Endothelial cell of umbilical vein (primary cell): ENCODE results near the gene SAT1. TPM values are rescaled to one million over a fixed set of nuclear protein-coding genes. Genes with fewer than 3 reads are reported as not detected.

Source experiments
- BruUV-seq: library from RNA; stranded (reverse); fragments of 400-500 nt; replicated peaks from 2 replicates; lab custom pipeline; 2021; lab: Mats Ljungman, UMichigan
- CTCF ChIA-PET: fragments of 300-600, 350-600 bp; sonication (Branson Sonifier 250); formaldehyde crosslinking; loops from one replicate; lab custom pipeline; 2021; ENCODE audit warnings: antibody characterized with exemption, inconsistent platforms; lab: Charles Lee
- POLR2A ChIA-PET: fragments of 300-600, 350-600 bp; sonication (Branson Sonifier 250); formaldehyde crosslinking; loops from one replicate; lab custom pipeline; 2021; ENCODE audit warnings: antibody characterized with exemption, inconsistent platforms; lab: Charles Lee
- DNase-seq: peaks from one replicate; pipeline ENCODE4 v3.0.0-alpha.2; 2011; ENCODE audit warnings: low read depth, low spot score
- FAIRE-seq: peaks from 2 replicates; lab custom pipeline; 2011; peaks lifted over from hg19 to GRCh38; lab: Jason Lieb, UNC
- H2AFZ ChIP-seq: 2 replicates; pipeline ENCODE4 v1.6.0; 2012; ENCODE audit warnings: low read depth, low read length, control low read depth, inconsistent platforms
- H3K27ac ChIP-seq: 2 replicates; pipeline ENCODE4 v1.5.1; 2011; ENCODE audit warnings: low read depth, mild to moderate bottlenecking, control low read depth, low read length, moderate library complexity; ENCODE audit not compliant: insufficient read depth
- H3K27me3 ChIP-seq, 2 experiments: 2 replicates each; pipeline versions ENCODE4 v1.6.0 to v1.6.1; 2011; ENCODE audit warnings: low read length in 2 of 2, mixed read lengths in 1 of 2; ENCODE audit not compliant: control insufficient read depth in 2 of 2, insufficient read depth in 2 of 2
- H3K36me3 ChIP-seq, 2 experiments: 2 replicates in 1 of 2; 3 replicates in 1 of 2; pipeline ENCODE4 v1.5.1; 2011; ENCODE audit warnings: low read length in 2 of 2, mild to moderate bottlenecking in 1 of 2, moderate library complexity in 1 of 2; ENCODE audit not compliant: control insufficient read depth in 2 of 2, insufficient read depth in 2 of 2; ENCODE audit errors: extremely low read depth in 1 of 2
- H3K4me1 ChIP-seq: 3 replicates; pipeline ENCODE4 v1.5.1; 2011; ENCODE audit warnings: mild to moderate bottlenecking, low read length; ENCODE audit not compliant: control insufficient read depth, insufficient read depth; ENCODE audit errors: extremely low read depth
- H3K4me2 ChIP-seq: 2 replicates; pipeline ENCODE4 v1.6.1; 2011; ENCODE audit warnings: low read length, control low read depth, mixed read lengths; ENCODE audit not compliant: insufficient read depth
- H3K4me3 ChIP-seq, 3 experiments: fragments of 200-600 bp in 1 of 3; sonication (generic), shearing (Covaris generic) in 1 of 3; replicated peaks in 1 of 3; 2 replicates each; pipeline ENCODE4 v1.5.1; 2011 to 2016; ENCODE audit warnings: control low read depth in 3 of 3, low read length in 3 of 3, mild to moderate bottlenecking in 2 of 3, inconsistent platforms in 1 of 3, low read depth in 1 of 3, moderate library complexity in 1 of 3; ENCODE audit not compliant: insufficient read depth in 1 of 3
- H3K79me2 ChIP-seq: 2 replicates; pipeline ENCODE4 v1.6.0; 2012; ENCODE audit warnings: low read length, inconsistent platforms; ENCODE audit not compliant: control insufficient read depth, insufficient read depth
- H3K9ac ChIP-seq: replicated peaks from 2 replicates; pipeline ENCODE3; 2011; ENCODE audit warnings: low read length, control low read depth; ENCODE audit not compliant: insufficient read depth; ENCODE audit errors: extremely low read depth
- H3K9me1 ChIP-seq: replicated peaks from 3 replicates; pipeline ENCODE4 v1.6.0; 2011; ENCODE audit warnings: mild to moderate bottlenecking, low read length; ENCODE audit not compliant: control insufficient read depth, insufficient read depth; ENCODE audit errors: extremely low read depth
- H3K9me3 ChIP-seq: replicated peaks from 2 replicates; pipeline ENCODE4 v1.5.1; 2012; ENCODE audit warnings: low read length, inconsistent platforms; ENCODE audit not compliant: control insufficient read depth, insufficient read depth
- H4K20me1 ChIP-seq: replicated peaks from 2 replicates; pipeline ENCODE3; 2011; ENCODE audit warnings: mild to moderate bottlenecking, low read length; ENCODE audit not compliant: control insufficient read depth, insufficient read depth; ENCODE audit errors: extremely low read depth
- EZH2 ChIP-seq: IDR thresholded peaks from 2 replicates; pipeline ENCODE4 v1.6.1; 2012; ENCODE audit warnings: borderline replicate concordance, low read depth, mild to moderate bottlenecking, moderate library complexity, low read length, inconsistent platforms; ENCODE audit not compliant: severe bottlenecking
- FOS ChIP-seq: IDR thresholded peaks from 2 replicates; pipeline ENCODE4 v1.6.1; 2011; ENCODE audit warnings: mild to moderate bottlenecking, low read length, moderate library complexity, borderline replicate concordance; ENCODE audit not compliant: insufficient read depth
- GATA2 ChIP-seq: IDR thresholded peaks from 2 replicates; pipeline ENCODE4 v1.7.0; 2011; ENCODE audit warnings: low read depth, mild to moderate bottlenecking, moderate library complexity, mixed read lengths, low read length; ENCODE audit not compliant: insufficient read length, insufficient read depth
- MAX ChIP-seq: IDR thresholded peaks from 2 replicates; pipeline ENCODE4 v1.6.1; 2011; ENCODE audit not compliant: insufficient read depth, insufficient read length
- MYC ChIP-seq: IDR thresholded peaks from one replicate; pipeline ENCODE4 v1.6.1; 2011; ENCODE audit warnings: mild to moderate bottlenecking, low read depth, low read length
- POLR2A ChIP-seq: IDR thresholded peaks from 2 replicates; pipeline ENCODE4 v1.6.1; 2012; ENCODE audit warnings: low read depth, mild to moderate bottlenecking, control low read depth, low read length
- POLR2AphosphoS5 ChIP-seq: IDR thresholded peaks from 2 replicates; pipeline ENCODE4 v1.6.1; 2012; ENCODE audit warnings: low read depth, mild to moderate bottlenecking, control low read depth, low read length, moderate library complexity; ENCODE audit not compliant: insufficient read depth
- dilution Hi-C: fragments of 300-500 bp; cut with MboI; formaldehyde crosslinking; loops from one replicate; pipeline ENCODE4 v1.15.0; 2019; ENCODE audit warnings: low sequenced_read_pairs; ENCODE audit not compliant: extremely low pct_ligation_motif_present
- intact Hi-C: fragments of 100-400 bp; cut with micrococcal nuclease; formaldehyde crosslinking; loops from one replicate; pipeline ENCODE4 v1.10.0; 2022
- polyA plus RNA-seq, 4 experiments: library from polyadenylated mRNA; depleted of rRNA in 3 of 4; stranded (reverse) in 3 of 4; unstranded in 1 of 4; fragments of >200 nt; gene quantifications; 2 replicates each; pipeline versions ENCODE4 v1.2.1 to v1.2.3, GENCODE V29; 2011 to 2012; ENCODE audit warnings: missing spikeins in 1 of 4
- total RNA-seq: library from RNA; stranded (reverse); gene quantifications from 2 replicates; pipeline ENCODE4 v1.2.3, GENCODE V29; 2021

SAT1 gene
- total and polyA plus RNA-seq, 2 donors (not counting 3 experiments of a cell fraction or from before 2014, with no cell fraction given) = 289 to 526 TPM

- Histone ChIP-seq H3K9ac (peak overlapping the region; percentile 29), H3K27ac (peak overlapping the region; percentile 82), H3K4me3 (no peak overlapping the region), H3K36me3 (no peaks in the 10 kb centered on the region), H4K20me1 (no peaks in the 10 kb centered on the region), H3K9me3 (no peaks in the 10 kb centered on the region), H3K4me2 (peak overlapping the region; percentile 62), H3K27me3 (no peaks in the 10 kb centered on the region), H3K79me2 (no peaks in the 10 kb centered on the region), H2AFZ (no peak overlapping the region), H3K4me1 (peaks cover 4% of the 10 kb centered on the region), H3K9me1 (no peaks in the 10 kb centered on the region)
- POLR2A ChIA-PET = interaction anchor here (1.4 kb wide), 1 partner anchor 9 kb away, joined by 5 read pairs; the partner anchor contains the start of gene SAT1
- no peak for TF ChIP-seq POLR2A
- TSS peak; percentile 60 for BruUV-seq
- CTCF ChIA-PET = interaction anchor here (2.0 kb wide), 1 partner anchor 128 kb away, joined by 10 read pairs; no protein-coding TSS in a partner anchor
- intact Hi-C loops (loop anchor here (1.0 kb wide), 1 partner anchor 8 kb away; no protein-coding TSS in a partner anchor), dilution Hi-C loops (no loop called here)
- DNase-seq = peak; percentile 76
- peak; percentile 92 for FAIRE-seq
Measured at GRCh38 chrX:23773601-23774175, 9.3 kb upstream of the SAT1 start.

DNA sequence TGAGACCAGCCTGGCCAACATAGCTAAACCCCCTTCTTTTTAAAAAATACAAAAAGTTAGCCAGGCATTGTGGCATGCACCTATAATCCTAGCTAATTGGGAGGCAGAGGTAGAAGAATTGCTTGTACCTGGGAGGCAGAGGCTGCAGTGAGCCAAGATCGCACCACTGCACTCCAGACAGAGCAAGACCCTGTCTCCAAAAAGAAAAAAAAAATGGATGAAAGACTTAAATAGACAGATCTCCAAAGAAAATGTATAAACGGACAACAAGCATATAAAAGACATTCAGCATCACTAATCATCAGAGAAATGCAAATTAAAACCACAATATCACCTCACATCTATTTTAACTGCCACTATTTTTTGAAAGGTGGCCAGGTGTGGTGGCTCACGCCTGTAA, 6.6 kb upstream of the SAT1 start:
- Histone ChIP-seq H3K4me2 (no peak overlapping the region), H3K9me3 (no peaks in the 10 kb centered on the region), H3K9ac (no peak overlapping the region), H4K20me1 (no peaks in the 10 kb centered on the region), H3K79me2 (no peaks in the 10 kb centered on the region), H3K4me3 (no peak overlapping the region), H3K4me1 (peaks cover 9% of the 10 kb centered on the region), H3K9me1 (no peaks in the 10 kb centered on the region), H2AFZ (no peak overlapping the region), H3K27me3 (no peaks in the 10 kb centered on the region), H3K36me3 (no peaks in the 10 kb centered on the region), H3K27ac (no peak overlapping the region)
- POLR2A ChIA-PET = no interaction called here
- DNase-seq (no peak), FAIRE-seq (no peak)
- dilution Hi-C loops (no loop called here), intact Hi-C loops (no loop called here)
- TF ChIP-seq GATA2 (no peak), POLR2AphosphoS5 (no peak), EZH2 (no peak), FOS (no peak), MAX (no peak), POLR2A (no peak), MYC (no peak)
- BruUV-seq = no TSS peak
- CTCF ChIA-PET = interaction anchor here (0.9 kb wide), 1 partner anchor 125 kb away, joined by 3 read pairs; no protein-coding TSS in a partner anchor
